ENCODE data around the gene MAML2. TPM values are rescaled to one million over a fixed set of nuclear protein-coding genes. Genes with fewer than 3 reads are reported as not detected.

Gene MAML2
- total and polyA plus RNA-seq, 2 of the 13 experiments (the other 11 are each of a cell fraction or from before 2014, with no cell fraction given), result 2.3 to 25.9 TPM

- Histone ChIP-seq H3K4me2 (ENCODE audit: low read depth, low read length) (no peak overlapping the region), H4K20me1 (ENCODE audit: insufficient read depth, low read length) (no peaks in the 10 kb centered on the region), H3K9ac (ENCODE audit: insufficient read depth, low read depth, low read length) (no peak overlapping the region), H3K27ac (ENCODE audit: extremely low read length, insufficient read depth, low read length) (no peak overlapping the region), H3K36me3 (replicated peaks in 1 of 2; ENCODE audit: control insufficient read depth in 1 of 2, insufficient read depth in 2 of 2, low read length in 2 of 2) (peaks cover 0 to 2% of the 10 kb centered on the region in 2 experiments; a peak in 1 of 5 replicates), H2AFZ (ENCODE audit: low read length) (no peak overlapping the region), H3K9me3 (ENCODE audit: low read length) (no peaks in the 10 kb centered on the region), H3K27me3 (ENCODE audit: control insufficient read depth in 1 of 2, insufficient read depth in 2 of 2, low read length in 2 of 2) (no peaks in the 10 kb centered on the region), H3K4me1 (ENCODE audit: insufficient read depth, low read length) (peaks cover 43% of the 10 kb centered on the region), H3K79me2 (ENCODE audit: insufficient read depth, low read length) (peaks cover 2% of the 10 kb centered on the region), H3K4me3 (replicated peaks in 1 of 3; ENCODE audit: insufficient read depth in 1 of 3, low read depth in 2 of 3, low read length in 3 of 3) (no peak overlapping the region)
- no peak for FAIRE-seq
- intact Hi-C loops (cut with micrococcal nuclease; ENCODE audit: unreplicated experiment), result no loop called here
- 64% methylated on average over 6 of the region's 6 CpGs for WGBS (ENCODE audit: low lambda C conversion rate)
- in situ Hi-C loops (cut with HindIII; ENCODE audit: extremely low pct_ligation_motif_present, low pct_unique_long_range_greater_than_20kb), result no loop called here
- no peak for TF ChIP-seq NAIF1 (CRISPR knock-in tag; IDR thresholded peaks at IDR 0.05; ENCODE audit: borderline replicate concordance)
- no peak for TF ChIP-seq PBX2 (CRISPR knock-in tag; IDR thresholded peaks at IDR 0.05)
- no peak for TF ChIP-seq CHD2 (IDR thresholded peaks at IDR 0.05; ENCODE audit: low read depth, low read length)
- no peak for TF ChIP-seq ATF4 (CRISPR knock-in tag; IDR thresholded peaks at IDR 0.05)
- no peak for TF ChIP-seq CHCHD3 (CRISPR knock-in tag; IDR thresholded peaks at IDR 0.05)
- no peak for TF ChIP-seq ZNF776 (CRISPR knock-in tag; IDR thresholded peaks at IDR 0.05)
- no peak for TF ChIP-seq ZNF878 (CRISPR knock-in tag; IDR thresholded peaks at IDR 0.05)
- no peak for TF ChIP-seq HMG20B (CRISPR knock-in tag; conservative IDR thresholded peaks at IDR 0.05)
- TF ChIP-seq ZSCAN22 (CRISPR knock-in tag; IDR thresholded peaks at IDR 0.05), result no peak
- TF ChIP-seq HNF4A (CRISPR knock-in tag; IDR thresholded peaks at IDR 0.05), result no peak
- no peak for TF ChIP-seq ZNF530 (CRISPR knock-in tag; IDR thresholded peaks at IDR 0.05; ENCODE audit: low read depth)
- TF ChIP-seq ZSCAN5A (CRISPR knock-in tag; IDR thresholded peaks at IDR 0.05; ENCODE audit: borderline replicate concordance), result no peak
- no peak for TF ChIP-seq MATR3 (CRISPR knock-in tag; IDR thresholded peaks at IDR 0.05)
- no peak for TF ChIP-seq GMEB2 (CRISPR knock-in tag; IDR thresholded peaks at IDR 0.05; ENCODE audit: low read depth)
- no peak for ATAC-seq
- no peak for DNase-seq (ENCODE audit: low spot score)
- no TSS peak for BruUV-seq (replicated peaks)
- ChIA-PET POLR2A (no interaction called here), CTCF (ENCODE audit: low intra/inter-chr PET ratio, low total read pairs) (no interaction called here)
Measured at GRCh38 chr11:96159968-96160367, 183.0 kb downstream of the MAML2 start.
